ENCODE measurements around the gene KRT6B. TPM values are rescaled to one million over a fixed set of nuclear protein-coding genes. Genes with fewer than 3 reads are reported as not detected.

KRT6B gene
- total and polyA plus RNA-seq, 2 donors (not counting 3 experiments of a cell fraction or from before 2014, with no cell fraction given) = 0.03 TPM; not detected in 1

DNA sequence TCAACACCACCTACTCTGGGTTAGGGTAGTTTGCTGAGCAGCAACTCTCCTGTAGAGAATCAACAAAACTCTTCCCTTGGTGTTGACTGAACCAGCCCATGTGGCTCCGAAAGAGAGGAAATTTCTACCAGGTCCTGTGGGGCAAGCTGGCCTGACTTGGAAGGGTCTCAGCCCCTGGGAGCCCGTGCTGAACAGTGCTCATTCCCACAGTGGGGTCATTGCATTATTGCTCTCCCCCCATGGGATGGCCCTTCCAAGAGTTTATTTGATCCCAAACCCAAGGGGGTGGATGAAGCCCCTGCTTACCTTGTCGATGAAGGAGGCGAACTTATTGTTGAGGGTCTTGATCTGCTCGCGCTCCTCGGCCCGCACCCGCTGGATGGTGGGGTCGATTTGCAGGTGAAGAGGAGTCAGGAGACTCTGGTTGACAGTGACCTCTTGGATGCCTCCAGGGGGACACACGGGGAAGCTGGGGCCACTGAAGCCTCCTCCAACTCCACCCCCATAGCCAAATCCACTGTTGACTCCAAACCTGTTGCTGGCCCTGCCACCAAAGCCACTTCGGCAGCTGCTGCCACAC lies 18.4 kb downstream of the KRT6B start:
- no peak for FAIRE-seq
- CTCF ChIA-PET = no interaction called here

More for the DNA sequence above, 18.4 kb downstream of the KRT6B start:
- no peak overlapping the region for H3K4me3 ChIP-seq (replicated peaks in 1 of 3; ENCODE audit: insufficient read depth in 1 of 3, low read depth in 1 of 3, low read length in 3 of 3)
- no peaks in the 10 kb centered on the region for H4K20me1 ChIP-seq (replicated peaks; ENCODE audit: control insufficient read depth, extremely low read depth, insufficient read depth, low read length)
- H3K79me2 ChIP-seq (ENCODE audit: control insufficient read depth, insufficient read depth, low read length) = no peaks in the 10 kb centered on the region
- H3K4me2 ChIP-seq (ENCODE audit: insufficient read depth, low read length) = no peak overlapping the region
- POLR2A ChIA-PET = no interaction called here
- H3K9ac ChIP-seq (replicated peaks; ENCODE audit: extremely low read depth, insufficient read depth, low read length) = no peak overlapping the region
- dilution Hi-C loops (cut with MboI; ENCODE audit: extremely low pct_ligation_motif_present, low sequenced_read_pairs) (no loop called here), intact Hi-C loops (cut with micrococcal nuclease) (no loop called here)
- no peak overlapping the region for H2AFZ ChIP-seq (ENCODE audit: low read depth, low read length)
- no peak for DNase-seq (ENCODE audit: low read depth, low spot score)
- no peak for TF ChIP-seq FOS (IDR thresholded peaks at IDR 0.05; ENCODE audit: borderline replicate concordance, insufficient read depth, low read length)
- TF ChIP-seq, protein P1, sequence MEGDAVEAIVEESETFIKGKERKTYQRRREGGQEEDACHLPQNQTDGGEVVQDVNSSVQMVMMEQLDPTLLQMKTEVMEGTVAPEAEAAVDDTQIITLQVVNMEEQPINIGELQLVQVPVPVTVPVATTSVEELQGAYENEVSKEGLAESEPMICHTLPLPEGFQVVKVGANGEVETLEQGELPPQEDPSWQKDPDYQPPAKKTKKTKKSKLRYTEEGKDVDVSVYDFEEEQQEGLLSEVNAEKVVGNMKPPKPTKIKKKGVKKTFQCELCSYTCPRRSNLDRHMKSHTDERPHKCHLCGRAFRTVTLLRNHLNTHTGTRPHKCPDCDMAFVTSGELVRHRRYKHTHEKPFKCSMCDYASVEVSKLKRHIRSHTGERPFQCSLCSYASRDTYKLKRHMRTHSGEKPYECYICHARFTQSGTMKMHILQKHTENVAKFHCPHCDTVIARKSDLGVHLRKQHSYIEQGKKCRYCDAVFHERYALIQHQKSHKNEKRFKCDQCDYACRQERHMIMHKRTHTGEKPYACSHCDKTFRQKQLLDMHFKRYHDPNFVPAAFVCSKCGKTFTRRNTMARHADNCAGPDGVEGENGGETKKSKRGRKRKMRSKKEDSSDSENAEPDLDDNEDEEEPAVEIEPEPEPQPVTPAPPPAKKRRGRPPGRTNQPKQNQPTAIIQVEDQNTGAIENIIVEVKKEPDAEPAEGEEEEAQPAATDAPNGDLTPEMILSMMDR (IDR thresholded peaks at IDR 0.05; ENCODE audit: extremely low read depth in 1 of 2, insufficient read depth in 1 of 2, low read depth in 1 of 2, low read length in 2 of 2) = no peak
- TF ChIP-seq POLR2A (IDR thresholded peaks at IDR 0.05; ENCODE audit: low read depth, low read length) = no peak
- TF ChIP-seq GATA2 (IDR thresholded peaks at IDR 0.05; ENCODE audit: insufficient read depth, insufficient read length, low read depth, low read length) = no peak
- no peak for TF ChIP-seq MYC (IDR thresholded peaks at IDR 0.05; ENCODE audit: low read depth, low read length)
- TF ChIP-seq, protein P2, sequence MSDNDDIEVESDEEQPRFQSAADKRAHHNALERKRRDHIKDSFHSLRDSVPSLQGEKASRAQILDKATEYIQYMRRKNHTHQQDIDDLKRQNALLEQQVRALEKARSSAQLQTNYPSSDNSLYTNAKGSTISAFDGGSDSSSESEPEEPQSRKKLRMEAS (IDR thresholded peaks at IDR 0.05; ENCODE audit: insufficient read depth, insufficient read length) = no peak
- no peak for TF ChIP-seq JUN (IDR thresholded peaks at IDR 0.05; ENCODE audit: borderline replicate concordance, insufficient read depth, insufficient read length, low read depth)
- TF ChIP-seq POLR2AphosphoS5 (IDR thresholded peaks at IDR 0.05; ENCODE audit: insufficient read depth, low read depth, low read length) = no peak
- TF ChIP-seq EZH2 (IDR thresholded peaks at IDR 0.05; ENCODE audit: borderline replicate concordance, low read depth, low read length, severe bottlenecking) = no peak
- BruUV-seq (replicated peaks) = no TSS peak
- no peaks in the 10 kb centered on the region for H3K36me3 ChIP-seq (ENCODE audit: control insufficient read depth in 2 of 2, extremely low read depth in 1 of 2, insufficient read depth in 2 of 2, low read length in 2 of 2)
- H3K27me3 ChIP-seq (ENCODE audit: control insufficient read depth in 2 of 2, insufficient read depth in 2 of 2, low read length in 2 of 2) = no peaks in the 10 kb centered on the region
- H3K27ac ChIP-seq (ENCODE audit: insufficient read depth, low read depth, low read length) = no peak overlapping the region
- no peaks in the 10 kb centered on the region for H3K4me1 ChIP-seq (ENCODE audit: control insufficient read depth, extremely low read depth, insufficient read depth, low read length)
- no peaks in the 10 kb centered on the region for H3K9me1 ChIP-seq (replicated peaks; ENCODE audit: control insufficient read depth, extremely low read depth, insufficient read depth, low read length)
- no peaks in the 10 kb centered on the region for H3K9me3 ChIP-seq (replicated peaks; ENCODE audit: control insufficient read depth, insufficient read depth, low read length)
